ENCODE results near the gene PLCB4. TPM values are rescaled to one million over a fixed set of nuclear protein-coding genes. Genes with fewer than 3 reads are reported as not detected.

PLCB4 gene
- polyA plus RNA-seq, 1 of the 3 experiments (the other 2 are of a cell fraction) = 5.5 TPM

- Histone ChIP-seq H3K27ac (ENCODE audit: low read depth in 2 of 2, low read length in 1 of 2) (peak overlapping the region; percentile 43 to 71), H3K9me2 (no peaks in the 10 kb centered on the region), H3K4me3 (ENCODE audit: low read depth in 2 of 2, low read length in 1 of 2) (no peak overlapping the region), H3K36me3 (replicated peaks in 1 of 2; ENCODE audit: control insufficient read depth in 1 of 2, insufficient read depth in 2 of 2, low read length in 1 of 2) (peaks cover 3 to 16% of the 10 kb centered on the region in 2 experiments), H3K27me3 (ENCODE audit: insufficient read depth) (no peaks in the 10 kb centered on the region), H3K4me2 (peak overlapping the region; percentile 23; the same call in 1 of the 2 replicates), H4K20me1 (ENCODE audit: insufficient read depth) (no peaks in the 10 kb centered on the region), H3K9ac (peak overlapping the region; percentile 23; the same call in 1 of the 2 replicates), H3F3A (replicated peaks; ENCODE audit: insufficient read depth) (peaks cover 11% of the 10 kb centered on the region), H3K4me1 (ENCODE audit: control insufficient read depth in 1 of 2, insufficient read depth in 2 of 2, low read depth in 1 of 2, low read length in 1 of 2) (peaks cover 11 to 18% of the 10 kb centered on the region in 2 experiments; a peak in 3 of 4 replicates), H2AFZ (ENCODE audit: low read depth) (peak overlapping the region; percentile 26; the same call in 1 of the 2 replicates), H3K79me2 (ENCODE audit: insufficient read depth) (no peaks in the 10 kb centered on the region), H3K9me3 (no peaks in the 10 kb centered on the region)
- CTCF ChIA-PET = interaction anchor here (0.5 to 3.9 kb wide), 6 partner anchors 9 to 621 kb away, joined by 3 to 23 read pairs (median 4); no protein-coding TSS in a partner anchor
- POLR2A ChIA-PET = no interaction called here
- TF ChIP-seq ELF1 (IDR thresholded peaks at IDR 0.05) = no peak
- no peak for TF ChIP-seq JUND (IDR thresholded peaks at IDR 0.05)
- TF ChIP-seq SIN3A (IDR thresholded peaks at IDR 0.05; ENCODE audit: borderline replicate concordance, low read depth, low read length) = no peak
- TF ChIP-seq GATA2 (CRISPR knock-in tag; IDR thresholded peaks at IDR 0.05) = no peak
- no peak for TF ChIP-seq SMC3 (IDR thresholded peaks at IDR 0.05; ENCODE audit: low read depth, low read length)
- TF ChIP-seq RAD21 (IDR thresholded peaks at IDR 0.05; ENCODE audit: low read length) = no peak
- TF ChIP-seq EZH2phosphoT487 (IDR thresholded peaks at IDR 0.05; ENCODE audit: borderline replicate concordance, low read depth) = no peak
- TF ChIP-seq YY1 (IDR thresholded peaks at IDR 0.05; ENCODE audit: low read depth) = no peak
- TF ChIP-seq POLR2AphosphoS5 (IDR thresholded peaks at IDR 0.05; ENCODE audit: low read depth, low read length) = no peak
- TF ChIP-seq NFIC (IDR thresholded peaks at IDR 0.05; ENCODE audit: borderline replicate concordance) = no peak
- TF ChIP-seq EP300 (IDR thresholded peaks at IDR 0.05; ENCODE audit: borderline replicate concordance in 1 of 2, low read depth in 1 of 2, low read length in 1 of 2) = no peak
- TF ChIP-seq RCOR1 (IDR thresholded peaks at IDR 0.05; ENCODE audit: low read length) = no peak
- TF ChIP-seq RXRA (IDR thresholded peaks at IDR 0.05; ENCODE audit: borderline replicate concordance, low read depth) = no peak
- no peak for TF ChIP-seq NRF1 (IDR thresholded peaks at IDR 0.05; ENCODE audit: low read depth, low read length)
- no peak for TF ChIP-seq FOXJ3 (CRISPR knock-in tag; IDR thresholded peaks at IDR 0.05)
- no peak for TF ChIP-seq USF2 (IDR thresholded peaks at IDR 0.05; ENCODE audit: borderline replicate concordance, low read depth, low read length)
- TF ChIP-seq IRF3 (IDR thresholded peaks at IDR 0.05; ENCODE audit: low read depth, low read length) = no peak
- DNase-seq = no peak
Measured at GRCh38 chr20:9475456-9475855, 406.6 kb downstream of the PLCB4 start.

GRCh38 chr20:9476174-9476573 is 407.3 kb downstream of the PLCB4 start:
- Histone ChIP-seq H3K27me3 (ENCODE audit: insufficient read depth) (no peaks in the 10 kb centered on the region), H3K4me3 (ENCODE audit: low read depth in 2 of 2, low read length in 1 of 2) (no peak overlapping the region), H2AFZ (ENCODE audit: low read depth) (no peak overlapping the region), H3K9me2 (no peaks in the 10 kb centered on the region), H3K27ac (ENCODE audit: low read depth in 2 of 2, low read length in 1 of 2) (peak overlapping the region in 1 of 2 experiments; percentile 43; a peak in 2 of 4 replicates), H3K9me3 (no peaks in the 10 kb centered on the region), H3K36me3 (replicated peaks in 1 of 2; ENCODE audit: control insufficient read depth in 1 of 2, insufficient read depth in 2 of 2, low read length in 1 of 2) (peaks cover 3 to 16% of the 10 kb centered on the region in 2 experiments), H3K79me2 (ENCODE audit: insufficient read depth) (no peaks in the 10 kb centered on the region), H4K20me1 (ENCODE audit: insufficient read depth) (no peaks in the 10 kb centered on the region), H3F3A (replicated peaks; ENCODE audit: insufficient read depth) (peaks cover 11% of the 10 kb centered on the region), H3K4me1 (ENCODE audit: control insufficient read depth in 1 of 2, insufficient read depth in 2 of 2, low read depth in 1 of 2, low read length in 1 of 2) (peaks cover 11 to 18% of the 10 kb centered on the region in 2 experiments; a peak in 3 of 4 replicates), H3K9ac (no peak overlapping the region), H3K4me2 (no peak overlapping the region)
- POLR2A ChIA-PET = no interaction called here
- no peak for DNase-seq
- CTCF ChIA-PET = interaction anchor here (0.9 to 3.9 kb wide), 5 partner anchors 8 to 133 kb away, joined by 3 to 23 read pairs (median 5); no protein-coding TSS in a partner anchor
- 59% methylated on average over 4 of the region's 4 CpGs for WGBS (ENCODE audit: low lambda C conversion rate)
- TF ChIP-seq ZBTB33 (IDR thresholded peaks at IDR 0.05; ENCODE audit: borderline replicate concordance, low read depth) (no peak), POLR2AphosphoS5 (IDR thresholded peaks at IDR 0.05; ENCODE audit: low read depth, low read length) (no peak), GATA2 (CRISPR knock-in tag; IDR thresholded peaks at IDR 0.05) (no peak; the same call in 1 of the 2 replicates), TCF12 (IDR thresholded peaks at IDR 0.05) (no peak), NFIC (IDR thresholded peaks at IDR 0.05; ENCODE audit: borderline replicate concordance) (no peak), FOXM1 (IDR thresholded peaks at IDR 0.05; ENCODE audit: low read depth) (no peak), JUND (IDR thresholded peaks at IDR 0.05) (no peak), MXI1 (IDR thresholded peaks at IDR 0.05; ENCODE audit: low read depth, low read length) (no peak), GABPA (IDR thresholded peaks at IDR 0.05; ENCODE audit: low read depth) (no peak), RAD21 (IDR thresholded peaks at IDR 0.05; ENCODE audit: low read length) (no peak), RFX5 (IDR thresholded peaks at IDR 0.05; ENCODE audit: low read length) (no peak), EP300 (IDR thresholded peaks at IDR 0.05; ENCODE audit: borderline replicate concordance in 1 of 2, low read depth in 1 of 2, low read length in 1 of 2) (no peak), MAX (IDR thresholded peaks at IDR 0.05; ENCODE audit: low read depth) (no peak), RXRA (IDR thresholded peaks at IDR 0.05; ENCODE audit: borderline replicate concordance, low read depth) (no peak), SIN3A (IDR thresholded peaks at IDR 0.05; ENCODE audit: borderline replicate concordance, low read depth, low read length) (no peak), RCOR1 (IDR thresholded peaks at IDR 0.05; ENCODE audit: low read length) (no peak), MEF2A (IDR thresholded peaks at IDR 0.05; ENCODE audit: borderline replicate concordance, low read depth) (no peak), NRF1 (IDR thresholded peaks at IDR 0.05; ENCODE audit: low read depth, low read length) (no peak), ELF1 (IDR thresholded peaks at IDR 0.05) (no peak)

Data from SK-N-SH (cell line).